Measurements from ENCODE around the gene THRB.

THRB gene

DNA sequence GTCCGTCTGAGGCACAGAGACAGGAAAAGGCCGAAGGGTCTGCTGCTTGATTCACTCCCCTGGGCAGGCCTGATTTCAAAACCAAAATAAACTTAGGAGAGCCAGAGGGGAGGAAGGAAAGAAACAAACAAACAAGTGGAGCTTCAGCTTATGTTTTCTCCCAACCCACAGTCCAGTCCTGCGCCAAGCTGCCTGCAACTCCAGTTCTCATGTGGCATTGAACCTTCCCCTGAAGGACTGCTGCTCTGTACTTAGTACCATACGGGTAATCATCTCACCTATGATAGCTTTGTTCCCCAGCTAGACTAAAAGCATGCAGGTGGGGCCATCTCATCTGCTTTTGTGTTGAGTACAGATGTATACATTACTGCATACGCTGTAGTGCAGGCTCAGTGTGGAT lies 236.4 kb downstream of the THRB start:
- H3K36me3 Mint-ChIP-seq (ENCODE audit: insufficient read depth) = no peaks in the 10 kb centered on the region
- H3K9me3 Mint-ChIP-seq = no peaks in the 10 kb centered on the region
- ATAC-seq (replicated peaks; ENCODE audit: extremely low read depth, poor library complexity, severe bottlenecking) (no peak), DNase-seq (ENCODE audit: low spot score in 2 of 2) (no peak)
- no peaks in the 10 kb centered on the region for H3K4me1 Mint-ChIP-seq
- no peak overlapping the region for H3K4me3 Mint-ChIP-seq
- H3K27me3 Mint-ChIP-seq = peaks cover under 1% of the 10 kb centered on the region
- no peak overlapping the region for H3K27ac Mint-ChIP-seq (ENCODE audit: low read depth)

- Mint-ChIP-seq H3K4me3 (no peak overlapping the region), H3K36me3 (ENCODE audit: insufficient read depth) (no peaks in the 10 kb centered on the region), H3K9me3 (no peaks in the 10 kb centered on the region), H3K27ac (ENCODE audit: low read depth) (no peak overlapping the region), H3K4me1 (no peaks in the 10 kb centered on the region), H3K27me3 (peaks cover 10% of the 10 kb centered on the region)
- DNase-seq (ENCODE audit: low spot score in 2 of 2) (no peak), ATAC-seq (replicated peaks; ENCODE audit: extremely low read depth, poor library complexity, severe bottlenecking) (no peak)
Measured at GRCh38 chr3:24255414-24255813, 239.2 kb downstream of the THRB start.

DNA sequence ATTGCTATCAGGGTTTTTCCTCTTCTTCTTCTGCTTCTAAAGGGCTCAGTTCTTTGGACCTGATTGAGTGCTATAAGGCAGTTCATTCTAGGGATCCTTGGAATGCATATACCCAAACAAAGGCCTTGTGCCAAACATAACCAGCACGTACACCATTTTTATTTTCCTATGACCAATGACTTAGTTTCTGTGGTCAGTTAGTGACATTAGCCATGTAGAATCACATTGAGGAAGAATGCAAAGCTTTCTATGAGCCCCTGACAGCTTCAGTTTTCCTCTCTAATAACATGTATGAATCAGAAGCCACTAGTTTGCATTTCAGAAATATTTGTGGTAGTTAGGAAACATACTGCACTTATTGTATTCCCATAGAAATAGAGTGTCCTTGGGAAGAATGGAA lies 240.0 kb downstream of the THRB start:
- DNase-seq (ENCODE audit: low spot score in 2 of 2) (no peak), ATAC-seq (replicated peaks; ENCODE audit: extremely low read depth, poor library complexity, severe bottlenecking) (no peak)

GRCh38 chr3:24253336-24253735 lies 241.3 kb downstream of the THRB start:
- Mint-ChIP-seq H3K36me3 (ENCODE audit: insufficient read depth) (no peaks in the 10 kb centered on the region), H3K9me3 (no peaks in the 10 kb centered on the region), H3K27me3 (peaks cover 24% of the 10 kb centered on the region), H3K27ac (ENCODE audit: low read depth) (no peak overlapping the region), H3K4me1 (no peaks in the 10 kb centered on the region), H3K4me3 (no peak overlapping the region)
- DNase-seq (ENCODE audit: low spot score in 2 of 2) = no peak
- ATAC-seq (replicated peaks; ENCODE audit: extremely low read depth, poor library complexity, severe bottlenecking) = no peak

More for the DNA sequence above, 240.0 kb downstream of the THRB start:
- Mint-ChIP-seq H3K27me3 (peaks cover 10% of the 10 kb centered on the region), H3K36me3 (ENCODE audit: insufficient read depth) (no peaks in the 10 kb centered on the region), H3K4me1 (no peaks in the 10 kb centered on the region), H3K4me3 (no peak overlapping the region), H3K9me3 (no peaks in the 10 kb centered on the region), H3K27ac (ENCODE audit: low read depth) (no peak overlapping the region)

DNA sequence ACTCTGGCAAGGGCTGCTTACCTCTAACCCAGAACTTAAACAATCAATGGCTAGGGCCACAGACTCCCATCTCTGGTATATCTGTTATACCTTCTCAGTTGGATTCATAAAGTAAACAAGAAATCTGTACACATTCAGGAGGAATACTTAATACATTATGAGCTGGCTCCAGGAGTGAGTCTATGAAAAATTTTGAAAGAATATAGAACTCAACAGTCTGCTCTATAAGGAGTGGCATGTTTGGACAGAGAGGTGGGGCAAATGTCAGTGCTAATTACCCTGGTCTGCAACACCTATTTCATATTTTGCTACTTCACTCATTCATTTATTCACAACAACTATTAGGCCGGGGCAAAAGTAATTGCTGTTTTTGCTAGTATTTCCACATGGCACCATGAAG lies 245.1 kb downstream of the THRB start:
- no peaks in the 10 kb centered on the region for H3K9me3 Mint-ChIP-seq
- ATAC-seq (replicated peaks; ENCODE audit: extremely low read depth, poor library complexity, severe bottlenecking) (no peak), DNase-seq (ENCODE audit: low spot score in 2 of 2) (no peak)
- peaks cover 26% of the 10 kb centered on the region for H3K27me3 Mint-ChIP-seq
- H3K36me3 Mint-ChIP-seq (ENCODE audit: insufficient read depth) = no peaks in the 10 kb centered on the region
- no peak overlapping the region for H3K4me3 Mint-ChIP-seq
- H3K4me1 Mint-ChIP-seq = no peaks in the 10 kb centered on the region
- no peak overlapping the region for H3K27ac Mint-ChIP-seq (ENCODE audit: low read depth)

DNA sequence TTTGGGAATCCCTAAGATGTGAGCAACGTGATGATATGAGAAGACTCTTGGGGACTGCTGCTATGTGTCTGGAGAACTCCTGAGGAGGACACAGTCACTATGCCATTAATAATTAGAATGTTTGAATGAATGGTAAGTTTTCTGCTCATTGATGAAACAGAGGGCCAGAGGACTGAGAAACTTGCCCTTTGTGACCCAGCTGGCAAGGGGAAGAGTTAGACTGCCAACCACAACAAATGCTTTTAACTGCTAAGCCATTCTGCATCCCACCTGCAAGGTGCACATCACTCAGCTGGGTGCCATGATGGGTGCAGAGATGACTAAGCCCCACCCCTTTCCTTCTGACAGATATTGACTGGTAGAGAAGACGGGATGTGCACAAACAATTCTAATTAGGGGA lies 249.6 kb downstream of the THRB start:
- H3K27me3 Mint-ChIP-seq = peaks cover 25% of the 10 kb centered on the region
- DNase-seq (ENCODE audit: low spot score in 2 of 2) (no peak), ATAC-seq (replicated peaks; ENCODE audit: extremely low read depth, poor library complexity, severe bottlenecking) (no peak)
- no peak overlapping the region for H3K27ac Mint-ChIP-seq (ENCODE audit: low read depth)
- peaks cover 2% of the 10 kb centered on the region for H3K36me3 Mint-ChIP-seq (ENCODE audit: insufficient read depth)
- no peaks in the 10 kb centered on the region for H3K4me1 Mint-ChIP-seq
- no peak overlapping the region for H3K4me3 Mint-ChIP-seq
- H3K9me3 Mint-ChIP-seq = no peaks in the 10 kb centered on the region

- no peak for DNase-seq (ENCODE audit: low spot score in 2 of 2)
- no peak overlapping the region for H3K4me3 Mint-ChIP-seq
- H3K9me3 Mint-ChIP-seq = no peaks in the 10 kb centered on the region
- peaks cover 2% of the 10 kb centered on the region for H3K36me3 Mint-ChIP-seq (ENCODE audit: insufficient read depth)
- ATAC-seq (replicated peaks; ENCODE audit: extremely low read depth, poor library complexity, severe bottlenecking) = no peak
- H3K4me1 Mint-ChIP-seq = no peaks in the 10 kb centered on the region
- peaks cover 23% of the 10 kb centered on the region for H3K27me3 Mint-ChIP-seq
- no peak overlapping the region for H3K27ac Mint-ChIP-seq (ENCODE audit: low read depth)
Measured at GRCh38 chr3:24244491-24244890, 250.2 kb downstream of the THRB start.

GRCh38 chr3:24242012-24242698 lies 252.5 kb downstream of the THRB start:
- no peak for ATAC-seq (replicated peaks; ENCODE audit: extremely low read depth, poor library complexity, severe bottlenecking)

DNA sequence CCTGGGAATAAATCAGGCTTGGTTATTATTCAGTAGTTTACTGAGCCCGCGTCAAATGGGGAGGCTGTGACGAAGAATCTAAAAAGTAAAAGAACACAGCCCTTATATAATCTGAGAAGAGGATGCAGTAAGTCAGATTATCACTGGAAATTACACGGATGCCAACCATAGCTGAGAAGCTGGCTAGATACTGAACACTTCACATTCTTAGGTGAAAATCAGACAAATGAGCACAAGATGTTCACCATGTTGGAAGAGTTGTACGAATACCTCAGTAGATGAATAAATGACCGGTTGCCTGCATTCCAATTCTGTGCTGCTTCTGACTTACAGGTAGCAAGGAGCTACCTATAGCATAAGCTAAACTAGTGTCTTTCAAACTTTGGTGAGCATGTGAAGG lies 254.3 kb downstream of the THRB start:
- no peak overlapping the region for H3K27ac Mint-ChIP-seq (ENCODE audit: low read depth)
- peaks cover 19% of the 10 kb centered on the region for H3K27me3 Mint-ChIP-seq
- peaks cover 2% of the 10 kb centered on the region for H3K36me3 Mint-ChIP-seq (ENCODE audit: insufficient read depth)
- H3K4me1 Mint-ChIP-seq = no peaks in the 10 kb centered on the region
- H3K4me3 Mint-ChIP-seq = no peak overlapping the region
- no peaks in the 10 kb centered on the region for H3K9me3 Mint-ChIP-seq
- no peak for DNase-seq (ENCODE audit: low spot score in 2 of 2)
- ATAC-seq (replicated peaks; ENCODE audit: extremely low read depth, poor library complexity, severe bottlenecking) = no peak

More at GRCh38 chr3:24242012-24242698, 252.5 kb downstream of the THRB start:
- Mint-ChIP-seq H3K9me3 (no peaks in the 10 kb centered on the region), H3K36me3 (ENCODE audit: insufficient read depth) (peaks cover 2% of the 10 kb centered on the region), H3K4me3 (no peak overlapping the region), H3K27me3 (peaks cover 9% of the 10 kb centered on the region), H3K27ac (ENCODE audit: low read depth) (no peak overlapping the region), H3K4me1 (no peaks in the 10 kb centered on the region)
- no peak for DNase-seq (ENCODE audit: low spot score in 2 of 2)

GRCh38 chr3:24237971-24238706 lies 256.5 kb downstream of the THRB start:
- Mint-ChIP-seq H3K27ac (ENCODE audit: low read depth) (no peak overlapping the region), H3K4me3 (no peak overlapping the region), H3K9me3 (no peaks in the 10 kb centered on the region), H3K27me3 (peaks cover 22% of the 10 kb centered on the region), H3K36me3 (ENCODE audit: insufficient read depth) (peaks cover under 1% of the 10 kb centered on the region), H3K4me1 (no peaks in the 10 kb centered on the region)
- no peak for DNase-seq (ENCODE audit: low spot score in 2 of 2)
- ATAC-seq (replicated peaks; ENCODE audit: extremely low read depth, poor library complexity, severe bottlenecking) = no peak

DNA sequence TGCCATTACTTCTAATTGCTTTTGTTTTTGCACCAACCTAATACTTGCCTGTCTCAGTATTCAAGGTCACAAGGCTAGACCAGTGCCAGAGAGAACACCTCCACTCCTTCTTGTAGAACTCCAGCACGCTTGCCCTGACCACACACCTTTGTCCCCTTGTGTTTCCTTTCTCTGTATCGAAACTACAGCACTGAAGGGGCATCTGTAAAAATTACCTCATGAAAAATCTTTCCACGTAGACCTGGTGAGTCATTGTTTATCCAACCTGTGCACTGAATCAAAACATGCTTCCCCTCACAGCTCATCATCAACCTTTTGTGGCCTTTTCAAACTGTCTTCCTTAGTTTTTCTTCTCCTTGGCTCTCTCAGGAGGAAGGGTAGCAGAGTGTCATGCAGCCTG lies 259.5 kb downstream of the THRB start:
- H3K9me3 Mint-ChIP-seq = no peaks in the 10 kb centered on the region
- no peaks in the 10 kb centered on the region for H3K4me1 Mint-ChIP-seq
- DNase-seq (ENCODE audit: low spot score in 2 of 2) (no peak), ATAC-seq (replicated peaks; ENCODE audit: extremely low read depth, poor library complexity, severe bottlenecking) (no peak)
- no peak overlapping the region for H3K27ac Mint-ChIP-seq (ENCODE audit: low read depth)
- no peak overlapping the region for H3K4me3 Mint-ChIP-seq
- H3K36me3 Mint-ChIP-seq (ENCODE audit: insufficient read depth) = no peaks in the 10 kb centered on the region
- peaks cover 31% of the 10 kb centered on the region for H3K27me3 Mint-ChIP-seq

GRCh38 chr3:24232784-24233183 lies 261.9 kb downstream of the THRB start:
- Mint-ChIP-seq H3K4me3 (no peak overlapping the region), H3K36me3 (ENCODE audit: insufficient read depth) (no peaks in the 10 kb centered on the region), H3K27ac (ENCODE audit: low read depth) (no peak overlapping the region), H3K27me3 (peaks cover 31% of the 10 kb centered on the region), H3K4me1 (no peaks in the 10 kb centered on the region), H3K9me3 (no peaks in the 10 kb centered on the region)
- no peak for DNase-seq (ENCODE audit: low spot score in 2 of 2)
- no peak for ATAC-seq (replicated peaks; ENCODE audit: extremely low read depth, poor library complexity, severe bottlenecking)

GRCh38 chr3:24229468-24230221 lies 265.0 kb downstream of the THRB start:
- no peaks in the 10 kb centered on the region for H3K36me3 Mint-ChIP-seq (ENCODE audit: insufficient read depth)
- no peak for DNase-seq (ENCODE audit: low spot score in 2 of 2)
- H3K4me3 Mint-ChIP-seq = no peak overlapping the region
- no peaks in the 10 kb centered on the region for H3K4me1 Mint-ChIP-seq
- H3K9me3 Mint-ChIP-seq = no peaks in the 10 kb centered on the region
- ATAC-seq (replicated peaks; ENCODE audit: extremely low read depth, poor library complexity, severe bottlenecking) = no peak
- no peak overlapping the region for H3K27ac Mint-ChIP-seq (ENCODE audit: low read depth)
- peaks cover 20% of the 10 kb centered on the region for H3K27me3 Mint-ChIP-seq

All from central memory CD8-positive, alpha-beta T cell (primary cell).